GM13976 (cell line): ENCODE data around the gene ZC3H7A.
"Not testable (repeated sequence)": the region's sequence is repeated elsewhere in the genome, so short reads cannot be mapped to it uniquely, and the experiment has no call there.

Experiments used
- DNase-seq: peaks from one replicate; pipeline ENCODE4 v3.0.0; 2012; ENCODE audit warnings: low spot score
- in situ Hi-C: fragments of 300-500 bp; cut with MboI; formaldehyde crosslinking; loops from one replicate; pipeline ENCODE4 v1.12.0; 2022; ENCODE audit warnings: low sequenced_read_pairs, mixed read lengths, inconsistent platforms; ENCODE audit not compliant: unreplicated experiment
- TF ChIP-seq, protein P1 (sequence below): IDR thresholded peaks from 2 replicates; pipeline ENCODE4 v1.5.1; 2012; ENCODE audit warnings: borderline replicate concordance, mild to moderate bottlenecking; ENCODE audit not compliant: insufficient read depth; ENCODE audit errors: extremely low read depth, missing control alignments, control extremely low read depth

The ZC3H7A gene

DNA sequence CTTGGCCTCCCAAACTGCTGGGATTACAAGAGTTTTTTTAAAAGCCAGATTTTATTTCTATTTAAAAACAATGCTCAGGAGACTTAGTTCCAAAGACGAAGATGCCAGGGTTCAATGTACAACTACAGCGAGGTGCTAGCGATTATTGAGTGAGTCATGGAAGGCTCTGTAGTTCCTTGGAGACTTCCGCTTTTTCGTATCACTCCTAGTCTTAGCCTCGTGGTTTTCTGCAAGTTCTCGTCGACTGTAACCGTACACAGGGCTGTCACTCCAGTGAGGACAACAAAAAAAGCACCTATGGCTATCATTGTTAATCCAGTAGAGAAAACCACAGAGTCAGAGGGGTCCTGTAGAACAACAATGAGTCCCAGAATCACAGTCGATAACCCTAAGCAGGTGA lies 22.7 kb upstream of the ZC3H7A start:
- TF ChIP-seq, protein P1, sequence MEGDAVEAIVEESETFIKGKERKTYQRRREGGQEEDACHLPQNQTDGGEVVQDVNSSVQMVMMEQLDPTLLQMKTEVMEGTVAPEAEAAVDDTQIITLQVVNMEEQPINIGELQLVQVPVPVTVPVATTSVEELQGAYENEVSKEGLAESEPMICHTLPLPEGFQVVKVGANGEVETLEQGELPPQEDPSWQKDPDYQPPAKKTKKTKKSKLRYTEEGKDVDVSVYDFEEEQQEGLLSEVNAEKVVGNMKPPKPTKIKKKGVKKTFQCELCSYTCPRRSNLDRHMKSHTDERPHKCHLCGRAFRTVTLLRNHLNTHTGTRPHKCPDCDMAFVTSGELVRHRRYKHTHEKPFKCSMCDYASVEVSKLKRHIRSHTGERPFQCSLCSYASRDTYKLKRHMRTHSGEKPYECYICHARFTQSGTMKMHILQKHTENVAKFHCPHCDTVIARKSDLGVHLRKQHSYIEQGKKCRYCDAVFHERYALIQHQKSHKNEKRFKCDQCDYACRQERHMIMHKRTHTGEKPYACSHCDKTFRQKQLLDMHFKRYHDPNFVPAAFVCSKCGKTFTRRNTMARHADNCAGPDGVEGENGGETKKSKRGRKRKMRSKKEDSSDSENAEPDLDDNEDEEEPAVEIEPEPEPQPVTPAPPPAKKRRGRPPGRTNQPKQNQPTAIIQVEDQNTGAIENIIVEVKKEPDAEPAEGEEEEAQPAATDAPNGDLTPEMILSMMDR = no peak
- no peak for DNase-seq
- in situ Hi-C loops = loop anchor here (10.0 to 25.0 kb wide), 2 partner anchors 275 to 857 kb away; no protein-coding TSS in a partner anchor

DNA sequence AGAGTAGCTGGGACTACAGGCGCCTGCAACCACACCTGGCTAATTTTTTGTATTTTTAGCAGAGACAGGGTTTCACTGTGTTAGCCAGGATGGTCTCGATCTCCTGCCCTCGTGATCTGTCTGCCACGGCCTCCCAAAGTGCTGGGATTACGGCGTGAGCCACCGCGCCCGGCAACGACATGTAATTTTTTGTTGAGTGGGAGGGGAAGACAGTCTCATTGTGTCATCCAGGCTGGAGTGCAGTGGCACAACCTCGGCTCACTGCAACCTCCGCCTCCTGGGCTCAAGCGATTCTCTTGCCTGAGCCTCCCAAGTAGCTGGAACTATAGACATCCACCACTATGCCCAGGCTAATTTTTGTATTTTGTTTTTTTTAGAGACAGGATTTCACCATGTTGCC lies 21.9 kb upstream of the ZC3H7A start:
- DNase-seq = not testable (repeated sequence)
- in situ Hi-C loops = loop anchor here (10.0 to 25.0 kb wide), 2 partner anchors 274 to 857 kb away; no protein-coding TSS in a partner anchor

DNA sequence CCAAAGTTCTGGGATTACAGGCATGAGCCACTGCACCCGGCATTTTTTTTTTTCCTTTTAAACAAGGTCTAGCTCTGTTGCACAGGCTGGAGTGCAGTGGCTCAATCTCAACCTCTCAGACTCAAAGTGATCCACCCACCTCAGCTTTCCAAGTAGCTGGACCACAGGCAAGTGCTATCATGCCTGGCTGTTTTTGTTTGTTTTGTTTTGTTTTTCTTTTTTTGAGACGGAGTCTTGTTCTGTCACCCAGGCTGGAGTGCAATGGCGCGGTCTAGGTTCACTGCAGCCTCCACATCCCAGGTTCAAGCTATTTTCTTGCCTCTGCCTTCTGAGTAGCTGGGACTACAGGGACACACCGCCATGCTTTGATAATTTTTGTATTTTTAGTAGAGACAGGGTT lies 19.1 kb upstream of the ZC3H7A start:
- no peak for DNase-seq
- in situ Hi-C loops = loop anchor here (10.0 to 25.0 kb wide), 2 partner anchors 271 to 854 kb away; no protein-coding TSS in a partner anchor
- TF ChIP-seq, protein P1 = no peak

DNA sequence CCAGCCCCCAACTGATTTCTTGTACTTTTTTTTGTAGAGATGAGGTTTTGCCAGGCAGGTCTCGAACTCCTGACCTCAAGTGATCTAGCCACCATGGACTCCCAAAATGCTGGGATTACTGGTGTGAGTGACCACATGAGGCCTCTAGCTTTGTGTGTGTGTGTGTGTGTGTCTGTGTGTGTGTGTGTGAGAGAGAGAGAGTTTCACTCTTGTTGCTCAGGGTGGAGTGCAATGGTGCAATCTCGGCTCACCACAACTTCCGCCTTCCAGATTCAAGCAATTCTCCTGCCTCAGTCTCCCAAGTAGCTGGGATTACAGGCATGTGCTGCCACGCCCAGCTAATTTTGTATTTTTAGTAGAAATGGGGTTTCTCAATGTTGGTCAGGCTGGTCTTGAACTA lies 17.7 kb upstream of the ZC3H7A start:
- DNase-seq = not testable (repeated sequence)
- in situ Hi-C loops = loop anchor here (10.0 to 25.0 kb wide), 2 partner anchors 270 to 852 kb away; no protein-coding TSS in a partner anchor

DNA sequence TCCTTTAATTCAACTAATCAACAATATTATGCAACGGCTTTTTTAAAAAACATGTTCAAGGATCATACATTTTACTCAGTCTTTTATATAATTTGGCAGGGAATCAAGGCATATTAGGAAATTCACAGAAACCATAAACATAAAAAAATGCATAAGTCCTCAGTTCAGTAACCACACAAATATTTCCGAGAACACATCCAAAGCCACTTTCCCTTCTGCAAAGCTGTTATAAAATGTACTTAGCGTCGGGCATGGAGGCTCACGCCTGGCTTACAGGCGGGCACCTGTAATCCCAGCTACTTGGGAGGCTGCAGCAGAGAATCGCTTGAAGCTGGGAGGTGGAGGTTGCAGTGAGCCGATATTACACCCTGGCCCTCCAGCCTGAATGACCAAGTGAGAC lies 9.7 kb upstream of the ZC3H7A start:
- DNase-seq = no peak
- in situ Hi-C loops = loop anchor here (25.0 kb wide), 1 partner anchor 844 kb away; no protein-coding TSS in a partner anchor
- TF ChIP-seq, protein P1 = no peak

DNA sequence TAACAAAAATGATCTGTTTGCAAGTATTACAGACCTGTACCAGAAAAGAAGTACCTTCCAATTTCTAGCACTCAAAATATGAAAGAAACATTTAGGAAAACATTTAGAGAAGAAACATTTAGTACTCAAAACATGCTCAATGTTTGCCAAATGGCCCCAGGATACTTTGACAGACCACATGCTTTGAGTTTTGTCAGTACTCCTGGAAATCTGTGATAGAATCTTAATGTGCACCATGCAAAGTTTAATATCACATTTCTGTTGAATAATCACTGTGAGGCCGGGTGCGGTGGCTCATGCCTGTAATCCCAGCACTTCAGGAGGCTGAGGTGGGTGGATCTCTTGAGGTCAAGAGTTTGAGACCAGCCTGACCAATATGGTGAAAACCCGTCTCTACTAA lies 8.5 kb upstream of the ZC3H7A start:
- TF ChIP-seq, protein P1 = no peak
- DNase-seq = no peak
- in situ Hi-C loops = loop anchor here (25.0 kb wide), 1 partner anchor 843 kb away; no protein-coding TSS in a partner anchor

DNA sequence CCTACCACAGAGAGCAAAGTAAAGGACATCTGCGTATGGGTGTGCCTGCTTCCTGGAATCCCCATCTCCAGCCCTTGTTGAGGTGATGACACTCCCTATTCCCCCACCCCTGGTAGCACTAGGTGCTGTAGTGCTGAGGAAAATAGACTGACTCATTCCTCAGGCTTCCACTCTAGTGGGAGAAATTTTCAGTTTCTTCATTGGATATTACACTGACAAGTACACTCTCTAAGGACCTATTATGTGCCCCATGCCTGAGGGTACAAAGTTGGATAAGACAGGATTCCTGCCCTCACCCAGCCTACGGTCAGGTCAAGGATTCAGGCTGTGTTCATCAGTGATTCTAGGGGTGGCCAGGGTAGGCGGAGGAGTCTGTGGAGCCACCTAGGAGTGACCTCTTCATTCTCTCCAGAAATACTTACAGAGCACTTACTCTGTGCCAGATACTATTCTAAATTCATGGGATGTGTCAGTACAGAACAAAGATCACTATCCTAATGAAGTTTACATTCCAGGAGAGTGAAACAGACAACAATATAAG lies 4.5 kb upstream of the ZC3H7A start:
- in situ Hi-C loops = loop anchor here (25.0 kb wide), 1 partner anchor 839 kb away; no protein-coding TSS in a partner anchor
- TF ChIP-seq, protein P1 = no peak
- no peak for DNase-seq

DNA sequence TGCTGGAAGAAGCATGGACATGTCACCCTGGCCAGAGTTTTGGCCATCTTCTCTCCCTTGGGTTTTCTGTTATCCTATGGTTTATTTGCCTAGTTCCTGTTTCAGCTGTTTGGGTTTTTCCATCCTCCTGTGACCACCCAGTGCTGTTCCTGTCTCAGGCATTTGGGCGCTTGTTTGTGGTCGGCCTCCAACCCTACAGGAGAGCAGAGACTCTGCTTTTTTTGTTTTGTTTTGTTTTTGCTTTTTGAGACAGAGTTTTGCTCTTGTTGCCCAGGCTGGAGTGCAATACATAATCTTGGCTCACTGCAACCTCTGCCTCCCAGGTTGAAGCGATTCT lies 3.3 kb upstream of the ZC3H7A start:
- DNase-seq = no peak
- in situ Hi-C loops = loop anchor here (25.0 kb wide), 1 partner anchor 838 kb away; no protein-coding TSS in a partner anchor
- TF ChIP-seq, protein P1 = no peak
